ENCODE results near the gene SLC35F4.
"Not testable (repeated sequence)": the region's sequence is repeated elsewhere in the genome, so short reads cannot be mapped to it uniquely, and the experiment has no call there.

Gene SLC35F4

DNA sequence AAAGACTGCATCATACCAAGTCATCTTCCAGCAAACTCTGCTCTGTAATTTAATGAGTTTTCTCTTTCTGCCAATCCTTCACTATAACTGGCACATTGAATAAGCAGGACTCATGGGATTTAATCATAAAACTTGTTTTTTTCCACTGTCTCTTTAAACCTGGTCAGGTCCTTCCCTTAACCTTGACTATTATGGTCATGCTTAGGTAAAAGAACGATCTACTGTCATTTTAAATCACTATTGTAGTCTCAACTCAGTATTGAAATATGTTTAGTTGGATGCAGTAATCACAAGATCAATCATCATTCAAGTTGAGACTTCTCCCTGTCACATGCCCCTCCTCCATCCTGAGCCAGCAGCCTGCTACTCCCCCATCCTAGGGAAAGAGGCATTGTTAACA is 56.1 kb downstream of the SLC35F4 start:
- DNase-seq = no peak

DNA sequence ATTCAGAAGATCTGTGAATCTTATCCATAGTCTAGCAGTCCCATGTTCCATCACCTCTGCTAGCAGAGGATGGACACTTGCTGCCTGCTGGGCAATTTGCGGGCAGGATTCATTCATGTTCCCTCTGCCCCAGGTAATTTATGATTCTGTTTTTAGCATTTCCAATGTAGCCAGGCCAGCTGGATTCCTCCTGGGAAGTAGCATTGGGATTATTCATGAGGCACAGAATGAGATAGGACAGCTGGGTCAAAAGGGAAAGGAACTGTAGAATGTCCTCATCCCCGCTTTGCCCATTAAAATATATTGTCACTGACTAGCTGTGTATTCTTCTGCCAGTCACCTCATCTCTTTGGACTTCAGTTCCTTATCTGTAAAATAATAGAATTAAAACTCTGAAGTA is 68.7 kb downstream of the SLC35F4 start:
- no peak for DNase-seq

DNA sequence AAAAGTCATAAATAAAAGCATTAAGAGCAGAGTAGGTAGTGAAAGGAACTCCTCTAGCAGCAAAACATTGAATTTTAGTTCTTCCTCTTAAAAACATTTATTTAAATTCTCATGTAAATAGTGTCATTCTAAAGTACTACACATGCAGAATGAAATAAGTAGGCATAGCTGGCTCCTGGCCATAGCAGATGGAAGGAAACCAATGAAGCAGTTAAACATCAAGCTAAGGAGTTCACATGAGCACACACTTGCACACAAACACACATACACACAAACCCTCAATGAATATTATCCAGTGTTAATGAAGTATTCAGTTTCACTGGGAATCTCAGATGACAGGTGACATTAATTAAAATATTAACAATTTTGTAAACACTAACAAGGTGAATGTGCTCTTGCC is 69.3 kb downstream of the SLC35F4 start:
- no peak for DNase-seq

DNA sequence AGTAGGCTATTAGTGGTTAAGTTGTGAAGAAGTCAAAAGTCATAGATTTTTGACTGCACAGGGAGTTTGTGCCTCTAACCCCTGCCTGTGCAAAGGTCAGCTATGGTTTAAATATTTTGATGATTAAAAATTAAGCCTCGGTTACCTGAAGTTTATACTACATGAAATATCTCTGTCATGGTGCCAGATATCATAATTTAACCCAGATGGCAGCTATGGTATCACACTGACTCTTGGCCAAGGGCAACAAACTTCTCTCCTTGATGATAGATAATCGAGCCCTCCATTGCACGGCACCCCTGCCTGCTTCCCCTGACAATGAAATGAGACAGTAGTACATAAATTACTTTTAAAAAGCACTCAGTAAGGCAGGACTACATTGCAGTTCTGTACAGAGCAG is 80.8 kb downstream of the SLC35F4 start:
- no peak for DNase-seq

DNA sequence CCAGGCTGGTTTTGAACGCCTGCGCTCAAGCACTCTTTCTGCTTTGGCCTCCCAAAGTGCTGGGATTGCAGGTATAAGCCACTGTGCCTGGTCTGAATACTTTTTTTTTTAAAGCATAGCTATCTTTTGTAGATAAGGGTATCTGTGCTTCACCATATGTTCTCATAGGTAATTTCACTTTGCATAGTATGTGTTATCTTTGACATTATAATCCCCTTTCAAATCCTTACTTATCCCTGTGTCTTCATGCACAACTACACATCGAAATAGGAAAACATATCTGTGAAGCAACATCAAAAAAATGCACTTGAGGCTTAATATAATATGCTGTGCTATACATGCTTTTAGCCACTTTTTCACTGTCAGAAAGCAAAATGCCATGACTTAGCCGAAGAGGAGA is 94.1 kb downstream of the SLC35F4 start:
- DNase-seq = no peak

DNA sequence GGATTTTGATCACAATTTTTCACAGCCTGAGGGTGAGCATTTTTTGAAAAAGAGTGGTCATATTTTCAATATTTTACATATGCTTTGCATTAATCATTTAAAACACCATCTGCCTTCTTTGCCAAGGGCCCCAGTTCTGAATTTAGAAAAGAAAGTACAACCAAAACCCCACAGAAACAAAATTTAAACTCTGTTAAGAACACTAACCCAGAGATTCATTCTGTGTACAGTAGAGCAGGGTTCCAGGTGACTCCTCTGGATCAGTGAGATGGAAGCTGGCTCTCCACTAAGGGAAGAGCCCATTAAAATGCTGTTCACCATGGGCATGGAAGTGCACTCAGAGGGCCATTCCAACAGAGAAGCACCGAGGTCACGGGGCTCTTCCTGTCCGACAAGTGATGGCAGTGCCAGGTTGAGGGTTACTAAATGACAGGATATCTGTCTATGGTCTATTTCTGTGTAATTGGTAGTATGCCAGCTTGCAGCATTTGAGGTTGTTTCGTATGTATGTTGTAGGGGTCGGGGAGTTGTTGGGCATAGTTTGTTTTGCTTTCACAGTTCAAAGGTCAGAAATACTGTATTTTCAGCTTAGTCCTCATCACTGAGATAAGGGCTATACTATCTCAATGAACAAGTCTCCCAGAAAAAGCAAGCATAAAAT is 95.9 kb downstream of the SLC35F4 start:
- DNase-seq = no peak

DNA sequence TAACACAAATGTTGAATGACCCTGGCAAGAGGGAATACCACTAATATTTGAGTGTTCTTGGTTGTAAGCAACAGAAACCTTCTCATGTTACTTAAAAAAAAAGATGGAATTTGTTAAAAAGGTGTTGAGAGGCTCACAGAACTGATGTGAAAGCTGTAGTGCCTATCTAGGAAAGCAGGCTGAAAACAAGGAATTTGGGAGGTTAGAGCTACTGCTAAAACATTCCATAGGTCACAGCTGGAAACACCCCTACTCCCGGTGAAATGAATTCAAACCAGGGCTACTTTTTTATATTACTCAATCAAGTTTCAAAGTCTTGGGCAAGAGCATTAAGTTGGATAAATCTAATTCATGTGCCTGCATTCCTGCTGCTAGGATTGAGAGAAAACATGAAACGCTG is 104.1 kb downstream of the SLC35F4 start:
- DNase-seq = no peak

DNA sequence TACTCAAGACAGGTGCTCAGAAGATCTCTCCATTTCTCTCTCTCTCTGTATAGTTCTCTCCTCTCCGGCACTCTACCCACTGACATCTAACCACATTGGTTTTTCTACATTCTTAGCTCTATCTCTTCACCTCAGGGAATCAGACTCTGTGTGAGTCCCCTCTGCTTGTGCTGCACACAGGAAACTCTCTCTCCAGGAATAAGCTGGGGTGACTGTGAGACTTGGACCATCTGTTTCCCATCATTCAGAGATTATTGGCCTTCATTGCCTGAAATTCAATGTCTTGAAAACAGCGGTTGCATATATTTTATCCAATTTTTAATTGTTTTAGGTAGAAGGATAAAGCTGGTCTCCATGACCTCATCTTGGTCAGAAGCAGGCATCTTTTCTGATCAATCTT is 105.0 kb downstream of the SLC35F4 start:
- DNase-seq = no peak

DNA sequence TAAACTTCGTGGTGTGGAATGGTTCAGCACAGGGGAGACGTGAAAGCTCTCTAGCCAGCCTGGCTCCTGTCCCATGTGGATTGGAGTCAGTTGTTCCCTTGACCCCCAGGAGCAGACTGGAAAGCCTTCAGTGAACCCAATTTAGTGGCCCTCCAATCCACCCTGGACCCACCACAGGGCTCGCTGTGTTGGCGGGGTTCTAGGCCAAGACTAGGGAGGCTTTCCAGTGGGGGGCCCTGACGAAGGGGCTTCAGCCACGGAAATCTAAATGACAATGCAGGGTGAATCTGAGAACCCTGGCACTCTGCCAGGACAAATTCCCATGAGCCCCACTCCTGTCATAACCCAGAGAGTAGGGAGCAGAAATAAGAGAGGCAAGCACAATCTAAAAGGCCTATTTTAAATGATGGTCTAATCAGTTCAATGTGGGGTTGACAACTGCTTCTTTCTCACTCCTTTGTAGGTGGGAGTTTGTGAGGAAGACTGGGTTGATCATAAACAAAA is 110.8 kb downstream of the SLC35F4 start:
- no peak for DNase-seq

DNA sequence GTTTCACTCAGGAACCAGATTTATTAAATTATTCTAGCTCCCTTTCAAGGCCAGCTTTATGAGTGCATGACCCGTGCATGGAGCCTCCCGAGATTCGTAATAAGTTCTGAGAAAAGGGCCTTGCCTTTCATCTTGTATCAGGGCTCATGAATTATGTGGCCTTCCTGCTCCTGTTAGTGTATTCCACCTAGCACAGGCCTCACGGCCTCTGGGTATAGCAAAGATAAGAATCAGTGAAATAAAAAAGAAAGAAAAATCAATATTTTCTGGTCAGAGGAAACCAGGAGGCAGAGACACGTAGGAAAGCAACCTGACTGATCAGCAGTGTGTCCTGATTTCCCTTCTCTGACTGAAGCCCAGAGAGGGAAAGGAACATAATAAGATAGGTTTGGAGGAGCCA is 111.4 kb downstream of the SLC35F4 start:
- DNase-seq = no peak

DNA sequence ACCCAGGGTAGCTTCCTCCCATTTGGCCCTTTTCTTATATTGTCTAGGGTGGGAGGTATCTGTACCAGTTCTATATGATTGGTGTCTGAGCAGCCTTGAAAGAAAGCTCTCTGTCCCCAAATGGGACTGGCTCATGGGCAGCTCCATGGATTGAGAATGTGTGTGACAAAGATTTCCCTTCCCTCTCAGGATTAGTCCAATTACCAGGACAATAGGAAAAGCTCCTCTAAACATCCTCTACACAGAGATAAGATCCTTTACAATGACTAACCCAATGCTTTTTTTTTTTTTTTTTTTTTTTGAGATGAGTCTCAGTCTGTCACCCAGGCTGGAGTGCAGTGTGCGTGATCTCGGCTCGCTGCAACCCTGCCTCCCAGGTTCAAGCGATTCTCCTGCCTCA is 112.1 kb downstream of the SLC35F4 start:
- no peak for DNase-seq

DNA sequence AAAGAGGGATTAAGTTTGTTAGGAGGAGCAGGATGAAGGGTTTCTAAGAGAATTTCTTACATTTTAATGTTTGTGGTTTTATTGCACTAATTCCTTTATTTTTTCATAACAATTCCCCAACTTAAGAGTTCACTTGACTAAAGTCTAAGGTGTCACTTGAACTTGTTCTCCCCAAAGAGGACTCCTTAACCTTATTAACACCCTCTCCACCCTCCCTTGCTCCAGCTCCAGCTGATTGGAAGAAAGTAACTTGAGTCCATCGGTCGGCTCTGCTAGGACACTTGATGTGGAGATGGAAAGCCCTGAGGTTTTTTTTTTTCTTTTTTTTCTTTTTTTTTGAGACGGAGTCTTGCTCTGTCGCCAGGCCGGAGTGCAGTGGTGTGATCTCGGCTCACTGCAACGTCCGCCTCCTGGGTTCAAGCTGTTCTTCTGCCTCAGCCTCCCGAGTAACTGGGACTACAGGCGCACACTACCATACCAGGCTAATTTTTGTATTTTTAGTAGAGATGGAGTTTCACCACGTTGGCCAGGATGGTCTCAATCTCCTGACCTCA is 113.7 kb downstream of the SLC35F4 start:
- DNase-seq = not testable (repeated sequence)

DNA sequence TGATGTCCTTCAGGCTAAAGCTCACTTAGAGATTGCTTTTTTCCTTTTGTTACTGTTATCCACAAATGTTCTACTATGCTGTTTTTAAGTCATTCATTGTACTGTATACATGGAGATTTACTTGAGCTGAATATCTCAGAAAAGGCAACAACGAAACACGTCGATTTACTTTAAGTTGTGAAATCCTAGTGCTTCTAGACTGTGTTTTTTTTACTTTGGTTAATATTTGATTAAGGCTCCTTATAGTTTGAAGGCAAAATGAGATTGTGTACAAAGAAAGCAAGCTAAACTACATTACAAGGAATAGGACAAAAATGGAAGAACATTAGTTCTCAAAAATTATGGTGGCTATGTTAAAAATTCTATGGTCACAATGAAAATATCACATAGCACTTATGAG is 114.5 kb downstream of the SLC35F4 start:
- DNase-seq = no peak

DNA sequence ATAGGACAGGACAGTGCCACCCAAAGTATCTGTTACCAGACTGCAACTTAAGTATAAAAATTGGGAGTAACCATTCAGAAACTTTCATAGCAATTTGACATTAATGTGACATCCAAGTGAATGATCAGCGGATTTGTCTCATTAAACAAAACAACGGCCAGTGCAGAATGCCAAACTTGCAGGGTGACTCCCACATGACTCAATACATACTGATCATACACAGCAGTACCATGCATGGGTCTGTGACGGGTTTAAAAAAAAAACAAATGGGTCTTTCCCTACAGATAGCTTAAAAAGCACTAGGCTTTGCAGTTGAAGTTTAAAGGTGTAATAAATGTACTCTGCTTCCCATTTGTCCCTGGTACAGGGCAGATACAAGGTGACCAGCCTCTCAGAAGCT is 116.6 kb downstream of the SLC35F4 start:
- no peak for DNase-seq

DNA sequence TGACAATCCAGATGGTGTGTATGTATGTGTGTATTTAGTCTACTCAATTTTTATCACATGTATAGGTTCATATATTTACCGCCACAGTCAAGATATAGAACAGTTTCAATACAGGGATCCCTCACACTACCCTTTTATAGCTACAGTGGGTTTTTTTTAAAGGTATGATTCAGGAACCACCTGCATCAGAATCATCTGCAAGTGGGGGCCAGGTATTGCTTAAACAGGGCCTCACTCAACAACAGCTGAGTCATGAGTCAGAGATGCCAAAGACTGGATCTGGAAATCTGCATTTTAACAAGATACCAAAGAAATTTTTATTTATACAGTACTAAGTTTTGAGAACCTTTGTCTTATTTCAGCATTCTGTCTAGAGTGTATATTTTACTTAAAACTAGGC is 117.6 kb downstream of the SLC35F4 start:
- DNase-seq = no peak

DNA sequence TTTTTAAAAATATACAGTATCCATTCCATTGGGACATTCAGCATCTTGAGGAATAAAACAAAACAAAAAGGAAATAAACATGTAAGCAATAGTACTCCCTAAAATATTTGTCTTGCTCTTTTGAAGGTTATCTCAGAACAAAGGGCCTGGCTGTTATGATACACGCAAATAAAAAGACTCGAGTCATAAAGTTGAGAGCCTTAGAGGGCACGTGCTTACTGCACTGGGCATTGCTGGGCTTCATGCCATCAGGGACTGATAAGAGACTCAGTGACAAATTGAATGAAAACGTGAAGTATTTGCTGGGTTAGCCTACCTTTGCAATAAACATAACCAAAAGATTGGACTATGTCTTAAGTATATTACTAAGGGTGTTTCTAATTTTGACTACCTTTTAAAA is 118.9 kb downstream of the SLC35F4 start:
- DNase-seq = no peak

DNA sequence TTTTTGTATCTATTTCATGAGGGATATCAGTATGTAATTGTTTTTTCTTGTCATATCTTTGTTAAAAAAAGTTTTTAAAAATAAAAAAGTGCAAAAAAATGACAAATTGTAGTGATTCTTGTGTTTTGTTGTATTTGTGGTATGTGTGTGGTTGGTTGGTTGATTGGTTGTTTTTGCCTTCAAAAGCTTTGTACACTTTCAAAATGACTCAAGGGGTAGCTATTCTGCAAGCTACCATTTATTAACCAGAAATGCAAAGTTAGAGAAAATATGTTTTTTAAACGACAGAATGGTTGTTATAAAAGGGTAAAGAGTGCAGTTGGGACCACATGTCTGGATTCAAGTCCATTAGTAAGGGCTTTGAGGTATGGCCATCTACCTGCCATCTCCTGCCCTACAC is 119.3 kb downstream of the SLC35F4 start:
- DNase-seq = no peak

DNA sequence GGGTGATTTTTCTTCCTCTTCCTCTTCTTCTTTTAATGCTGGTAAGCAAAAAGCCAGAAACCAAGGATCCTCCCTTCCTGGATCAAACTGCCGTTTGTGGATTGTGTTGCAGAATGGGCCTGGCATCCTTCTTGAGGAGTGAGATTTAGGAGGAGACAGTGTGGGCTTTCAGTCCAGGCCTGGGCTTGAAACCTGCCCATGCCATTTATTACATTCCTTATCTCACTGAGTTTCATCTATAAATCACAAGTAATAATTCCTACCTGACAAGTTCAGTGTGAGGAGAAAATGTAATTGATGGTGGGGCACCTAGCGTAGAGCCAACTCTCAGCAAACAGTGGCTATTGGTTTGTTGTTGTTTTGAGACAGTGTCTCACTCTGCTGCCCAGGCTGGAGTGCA is 126.4 kb downstream of the SLC35F4 start:
- DNase-seq = no peak

DNA sequence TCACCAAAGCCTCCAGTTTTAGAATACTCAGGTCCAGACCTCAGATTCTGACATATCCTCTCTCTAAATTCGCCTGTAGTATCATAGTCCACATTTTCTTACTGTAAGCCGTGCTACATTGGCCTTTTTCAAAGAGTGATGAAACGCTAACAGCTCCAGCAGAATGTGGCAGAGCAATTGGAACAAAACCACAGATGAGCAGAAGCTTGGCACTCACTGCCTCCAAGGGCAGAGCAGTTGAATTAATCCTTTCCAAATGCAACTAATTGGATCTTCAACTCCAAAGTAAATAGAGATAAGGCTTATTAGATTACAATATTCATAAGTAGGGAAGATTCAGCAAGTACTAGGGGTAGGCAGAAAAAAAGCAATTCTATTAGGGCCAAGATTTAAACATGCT is 128.3 kb downstream of the SLC35F4 start:
- DNase-seq = no peak

DNA sequence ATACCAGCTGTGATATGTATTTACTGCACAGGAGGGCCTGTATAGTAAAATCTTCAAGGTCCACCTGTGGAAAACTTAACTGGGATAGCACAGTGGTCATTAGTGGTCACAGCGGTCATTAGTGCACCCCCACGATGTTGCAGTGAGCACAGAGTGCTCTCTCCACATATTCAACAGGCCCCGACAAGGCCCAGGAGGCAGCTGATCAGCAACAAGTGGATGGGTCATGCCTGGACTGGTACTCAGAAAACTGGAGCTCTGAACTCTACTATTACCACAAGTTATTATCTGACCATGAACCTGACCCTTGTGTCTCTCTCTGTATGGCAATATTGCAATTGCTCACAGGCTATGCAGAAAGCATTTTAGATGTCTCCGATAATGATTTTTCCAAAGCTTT is 129.5 kb downstream of the SLC35F4 start:
- DNase-seq = no peak

DNA sequence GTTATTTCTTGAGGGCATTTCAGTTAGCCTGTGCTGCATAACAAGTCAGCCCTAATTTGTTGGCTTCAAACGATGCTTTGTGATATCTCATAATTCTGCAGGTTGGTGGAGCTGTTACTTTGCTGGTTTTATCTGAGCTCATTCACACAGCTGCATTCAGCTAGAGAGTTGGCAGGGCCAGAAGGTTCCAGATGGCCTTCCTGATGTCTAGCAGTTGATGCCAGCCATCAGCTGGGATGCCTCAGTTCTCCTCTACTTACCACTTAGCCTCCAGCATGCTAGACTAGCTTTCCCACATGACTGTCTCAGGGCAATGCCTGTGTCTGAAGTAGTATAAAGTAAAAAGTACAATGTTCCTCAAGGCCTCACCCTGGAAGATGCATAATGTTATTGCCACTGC is 130.6 kb downstream of the SLC35F4 start:
- no peak for DNase-seq

DNA sequence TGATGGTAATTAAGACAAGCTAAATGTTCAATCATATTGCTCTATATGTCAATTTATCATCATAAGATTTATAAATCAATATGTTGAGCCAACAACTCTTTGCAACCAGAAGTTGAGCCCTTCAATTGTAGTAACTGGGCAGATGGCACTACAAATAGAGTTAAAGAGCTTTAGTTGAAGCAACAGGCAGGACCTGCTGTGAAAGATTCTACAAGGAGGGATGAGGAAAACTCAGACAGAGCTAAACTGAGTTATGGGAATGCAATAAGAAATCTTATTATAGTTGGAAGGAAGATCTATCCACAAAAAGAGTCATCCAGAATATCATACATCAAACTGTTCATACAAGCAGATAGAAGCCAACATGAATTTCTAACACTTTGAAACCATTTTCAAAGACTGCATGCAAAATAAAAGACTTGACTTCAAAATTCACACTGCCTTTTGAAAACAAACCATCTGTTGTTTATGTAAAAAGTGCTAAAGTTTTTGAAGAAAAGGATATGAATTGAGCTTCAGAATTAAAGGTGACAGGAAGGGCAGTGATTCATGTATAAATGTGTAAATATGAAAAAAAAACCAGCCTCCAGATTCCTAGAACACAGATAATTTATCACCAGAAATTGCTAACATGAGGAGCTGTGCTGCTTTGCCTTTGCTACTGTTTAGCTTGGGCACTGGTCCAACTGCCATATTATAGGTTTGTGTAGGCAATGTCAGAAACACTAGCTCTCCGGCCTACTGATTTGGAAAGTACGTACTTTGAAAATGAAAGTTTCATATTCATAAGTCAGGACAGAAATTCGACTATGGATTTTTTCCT is 133.2 kb downstream of the SLC35F4 start:
- DNase-seq = peak in 1 of 58 donors; percentile 1

All from anterior cingulate cortex (tissue), 58 donors.